HepG2 (cell line): Measurements from ENCODE around the gene CHN2. TPM values are rescaled to one million over a fixed set of nuclear protein-coding genes. Genes with fewer than 3 reads are reported as not detected.

ENCODE experiments used
- ATAC-seq: fragments of 200-7000 bp; cut with Tn5 transposase; 3 replicates; pipeline ENCODE4 v1.9.1; 2020; ENCODE audit warnings: mild to moderate bottlenecking, moderate library complexity
- BruUV-seq: library from RNA; stranded (reverse); fragments of 400-500 nt; replicated peaks from 2 replicates; lab custom pipeline; 2021; lab: Mats Ljungman, UMichigan
- CTCF ChIA-PET: fragments of 300-600 bp; formaldehyde crosslinking; extraction: SDS; loops from one replicate; lab custom pipeline; 2021; ENCODE audit warnings: low total read pairs, inconsistent platforms, low intra/inter-chr PET ratio; lab: Yijun Ruan, JAX
- POLR2A ChIA-PET: fragments of 350-600 bp; sonication (Branson Sonifier 250); formaldehyde crosslinking; loops from one replicate; lab custom pipeline; 2020; ENCODE audit warnings: antibody characterized with exemption, inconsistent platforms; lab: Yijun Ruan, JAX
- DNase-seq: peaks from one replicate; pipeline ENCODE4 v3.0.0-alpha.2; 2015; ENCODE audit warnings: low spot score
- FAIRE-seq: peaks from 3 replicates; lab custom pipeline; 2011; peaks lifted over from hg19 to GRCh38; lab: Jason Lieb, UNC
- H2AFZ ChIP-seq: one replicate; pipeline ENCODE4 v1.6.1; 2011; ENCODE audit warnings: low read length, inconsistent platforms
- H3K27ac ChIP-seq: fragments of 300-600 bp; 3 replicates; pipeline ENCODE4 v1.8.0; 2011; ENCODE audit warnings: mixed run types, mild to moderate bottlenecking, mixed read lengths, low read length, inconsistent platforms; ENCODE audit not compliant: insufficient read depth; ENCODE audit errors: extremely low read length
- H3K27me3 ChIP-seq, 2 experiments: fragments of 200-600 bp in 1 of 2; 2 replicates in 1 of 2; 3 replicates in 1 of 2; pipeline versions ENCODE4 v1.6.0 to v1.8.0; 2011; ENCODE audit warnings: low read length in 2 of 2, mild to moderate bottlenecking in 2 of 2, moderate library complexity in 2 of 2, inconsistent platforms in 1 of 2; ENCODE audit not compliant: insufficient read depth in 2 of 2, control insufficient read depth in 1 of 2
- H3K36me3 ChIP-seq, 2 experiments: fragments of 200-600 bp in 1 of 2; replicated peaks in 1 of 2; 2 replicates in 1 of 2; 3 replicates in 1 of 2; pipeline versions ENCODE4 v1.5.1 to v1.8.0; 2011; ENCODE audit warnings: low read length in 2 of 2, inconsistent platforms in 1 of 2; ENCODE audit not compliant: insufficient read depth in 2 of 2, control insufficient read depth in 1 of 2
- H3K4me1 ChIP-seq: 2 replicates; pipeline ENCODE4 v1.5.1; 2012; ENCODE audit warnings: low read length, inconsistent platforms; ENCODE audit not compliant: insufficient read depth
- H3K4me2 ChIP-seq: 2 replicates; pipeline ENCODE4 v1.6.0; 2011; ENCODE audit warnings: low read depth, low read length, inconsistent platforms
- H3K4me3 ChIP-seq, 3 experiments: fragments of 200-600 bp in 1 of 3; sonication (generic), shearing (Covaris generic) in 1 of 3; replicated peaks in 1 of 3; 2 replicates each; pipeline ENCODE4 v1.5.1; 2011 to 2016; ENCODE audit warnings: low read length in 3 of 3, inconsistent platforms in 2 of 3, low read depth in 2 of 3, mild to moderate bottlenecking in 2 of 3, control low read depth in 1 of 3, mixed read lengths in 1 of 3; ENCODE audit not compliant: insufficient read depth in 1 of 3
- H3K79me2 ChIP-seq: one replicate; pipeline ENCODE4 v1.6.1; 2011; ENCODE audit warnings: low read length, inconsistent platforms; ENCODE audit not compliant: insufficient read depth
- H3K9ac ChIP-seq: 2 replicates; pipeline ENCODE4 v1.6.0; 2011; ENCODE audit warnings: mild to moderate bottlenecking, low read depth, low read length, inconsistent platforms; ENCODE audit not compliant: insufficient read depth
- H3K9me3 ChIP-seq: 2 replicates; pipeline ENCODE4 v1.5.1; 2012; ENCODE audit warnings: mild to moderate bottlenecking, low read length
- H4K20me1 ChIP-seq: 2 replicates; pipeline ENCODE4 v1.6.0; 2011; ENCODE audit warnings: inconsistent platforms, mild to moderate bottlenecking, low read length, moderate library complexity; ENCODE audit not compliant: insufficient read depth
- ARNT ChIP-seq: fragments of 450-650 bp; IDR thresholded peaks from 2 replicates; pipeline ENCODE4 v1.6.1; 2017
- CENPX ChIP-seq: sonication (generic); formaldehyde crosslinking; IDR thresholded peaks from 2 replicates; pipeline ENCODE4 v1.9.0; 2021; ENCODE audit warnings: mild to moderate bottlenecking, missing genetic modification reagents, moderate library complexity
- PRDM10 ChIP-seq: sonication (generic); formaldehyde crosslinking; IDR thresholded peaks from 2 replicates; pipeline ENCODE4 v1.4.0; 2020; ENCODE audit warnings: low read depth, missing genetic modification reagents
- REL ChIP-seq: sonication (generic); formaldehyde crosslinking; conservative IDR thresholded peaks from 2 replicates; pipeline ENCODE4 v1.8.0; 2022; ENCODE audit warnings: mild to moderate bottlenecking, missing genetic modification reagents, moderate library complexity
- RFXANK ChIP-seq: IDR thresholded peaks from 2 replicates; pipeline ENCODE4 v1.6.1; 2016
- TCF7 ChIP-seq: sonication (generic); IDR thresholded peaks from 2 replicates; pipeline ENCODE4 v1.6.1; 2016; ENCODE audit warnings: antibody characterized with exemption, low read depth
- TCF7L2 ChIP-seq: IDR thresholded peaks from 2 replicates; pipeline ENCODE4 v1.6.1; 2011; ENCODE audit warnings: mild to moderate bottlenecking, low read depth, low read length, moderate library complexity
- ZBTB7A ChIP-seq: sonication (generic); formaldehyde crosslinking; IDR thresholded peaks from 2 replicates; pipeline ENCODE4 v1.8.0; 2022; ENCODE audit warnings: mild to moderate bottlenecking, missing genetic modification reagents
- ZFAT ChIP-seq: sonication (generic); formaldehyde crosslinking; conservative IDR thresholded peaks from 2 replicates; pipeline ENCODE4 v1.8.1; 2023; ENCODE audit warnings: missing genetic modification reagents, inconsistent platforms
- ZFY ChIP-seq: sonication (generic); formaldehyde crosslinking; IDR thresholded peaks from 2 replicates; pipeline ENCODE4 v1.4.0; 2020; ENCODE audit warnings: missing genetic modification reagents
- ZNF274 ChIP-seq: sonication (generic); formaldehyde crosslinking; IDR thresholded peaks from 2 replicates; pipeline ENCODE4 v1.5.1; 2020; ENCODE audit warnings: mild to moderate bottlenecking, missing genetic modification reagents
- ZNF558 ChIP-seq: sonication (generic); formaldehyde crosslinking; IDR thresholded peaks from 2 replicates; pipeline ENCODE4 v1.9.0; 2022; ENCODE audit warnings: mild to moderate bottlenecking, missing genetic modification reagents, borderline replicate concordance
- WGBS: methylation state at CpG from one replicate; pipeline ENCODE4 v1.1.6; 2017; ENCODE audit warnings: low lambda C conversion rate; 5-methylcytosine and 5-hydroxymethylcytosine counted together
- in situ Hi-C: cut with HindIII; loops from 2 replicates; pipeline ENCODE4 v1.10.0; 2017; ENCODE audit warnings: low pct_unique_long_range_greater_than_20kb; ENCODE audit not compliant: extremely low pct_ligation_motif_present
- intact Hi-C: fragments of 100-400 bp; cut with micrococcal nuclease; formaldehyde crosslinking; loops from one replicate; pipeline ENCODE4 v1.10.0; 2022; ENCODE audit not compliant: unreplicated experiment
- polyA plus RNA-seq, 8 experiments: library from polyadenylated mRNA; depleted of rRNA in 3 of 8; stranded (reverse) in 7 of 8; unstranded in 1 of 8; fragments of >200 nt; fragmentation: Illumina TruSeq in 4 of 8; extraction: Trizol in 4 of 8; gene quantifications; 2 replicates each; pipeline versions ENCODE4 v1.2.1 to v1.2.3, GENCODE V29; 2011 to 2016; ENCODE audit warnings: low read depth in 4 of 8, missing spikeins in 1 of 8, mixed read lengths in 1 of 8; ENCODE audit not compliant: insufficient read depth in 1 of 8
- total RNA-seq, 5 experiments: library from RNA; depleted of rRNA; stranded (reverse); fragments of >200 nt; fragmentation: Illumina TruSeq; extraction: Trizol; gene quantifications; 2 replicates each; pipeline ENCODE4 v1.2.3, GENCODE V29; 2016; ENCODE audit warnings: low read depth in 1 of 5
- TF ChIP-seq, protein P1 (sequence below): sonication (generic); formaldehyde crosslinking; IDR thresholded peaks from 2 replicates; pipeline ENCODE4 v1.5.1; 2020; ENCODE audit warnings: missing genetic modification reagents, mild to moderate bottlenecking, borderline replicate concordance

The CHN2 gene
- total and polyA plus RNA-seq, 2 of the 13 experiments (the other 11 are each of a cell fraction or from before 2014, with no cell fraction given) = 23.5 to 30.5 TPM

- TF ChIP-seq ZFAT (CRISPR knock-in tag) (no peak), REL (no peak), PRDM10 (CRISPR knock-in tag) (no peak), ZFY (CRISPR knock-in tag) (no peak), ARNT (no peak)
Observed at GRCh38 chr7:29149036-29149435, 45.5 kb upstream of the CHN2 start (continued).

- ATAC-seq = no peak
- Histone ChIP-seq H3K4me3 (no peak overlapping the region), H3K4me1 (peaks cover 32% of the 10 kb centered on the region), H2AFZ (no peak overlapping the region), H3K4me2 (no peak overlapping the region), H3K27me3 (no peaks in the 10 kb centered on the region; a peak in 1 of 5 replicates), H3K79me2 (peaks cover 2% of the 10 kb centered on the region), H3K36me3 (no peaks in the 10 kb centered on the region), H4K20me1 (no peaks in the 10 kb centered on the region), H3K9ac (no peak overlapping the region), H3K27ac (no peak overlapping the region), H3K9me3 (no peaks in the 10 kb centered on the region)
- TF ChIP-seq, protein P1, sequence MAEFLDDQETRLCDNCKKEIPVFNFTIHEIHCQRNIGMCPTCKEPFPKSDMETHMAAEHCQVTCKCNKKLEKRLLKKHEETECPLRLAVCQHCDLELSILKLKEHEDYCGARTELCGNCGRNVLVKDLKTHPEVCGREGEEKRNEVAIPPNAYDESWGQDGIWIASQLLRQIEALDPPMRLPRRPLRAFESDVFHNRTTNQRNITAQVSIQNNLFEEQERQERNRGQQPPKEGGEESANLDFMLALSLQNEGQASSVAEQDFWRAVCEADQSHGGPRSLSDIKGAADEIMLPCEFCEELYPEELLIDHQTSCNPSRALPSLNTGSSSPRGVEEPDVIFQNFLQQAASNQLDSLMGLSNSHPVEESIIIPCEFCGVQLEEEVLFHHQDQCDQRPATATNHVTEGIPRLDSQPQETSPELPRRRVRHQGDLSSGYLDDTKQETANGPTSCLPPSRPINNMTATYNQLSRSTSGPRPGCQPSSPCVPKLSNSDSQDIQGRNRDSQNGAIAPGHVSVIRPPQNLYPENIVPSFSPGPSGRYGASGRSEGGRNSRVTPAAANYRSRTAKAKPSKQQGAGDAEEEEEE (CRISPR knock-in tag) = no peak
- TF ChIP-seq TCF7L2 (no peak), ZBTB7A (no peak), ZNF274 (CRISPR knock-in tag) (no peak), ZNF558 (CRISPR knock-in tag) (no peak), CENPX (no peak), TCF7 (no peak), RFXANK (no peak)
- intact Hi-C loops (no loop called here), in situ Hi-C loops (no loop called here)
- no peak for DNase-seq
- BruUV-seq = no TSS peak
- CTCF ChIA-PET = no interaction called here
- POLR2A ChIA-PET = no interaction called here
- 100% methylated on average over 1 of the region's 2 CpGs for WGBS
- no peak for FAIRE-seq
Observed at GRCh38 chr7:29150856-29151255, 43.7 kb upstream of the CHN2 start.
